Epithelial cell of esophagus (primary cell): Measurements from ENCODE around the gene CACNA1G.

Experiments
- DNase-seq: peaks from one replicate; pipeline ENCODE4 v3.0.0; 2010; ENCODE audit warnings: low read depth
- H3K4me3 ChIP-seq: 2 replicates; pipeline ENCODE4 v1.5.1; 2011; ENCODE audit warnings: mild to moderate bottlenecking, low read length, control low read depth
- TF ChIP-seq, protein P1 (sequence below): IDR thresholded peaks from 2 replicates; pipeline ENCODE4 v1.5.1; 2011; ENCODE audit warnings: low read depth, mild to moderate bottlenecking, low read length, control low read depth, inconsistent platforms; ENCODE audit not compliant: insufficient read depth; ENCODE audit errors: missing control alignments

CACNA1G gene

DNA sequence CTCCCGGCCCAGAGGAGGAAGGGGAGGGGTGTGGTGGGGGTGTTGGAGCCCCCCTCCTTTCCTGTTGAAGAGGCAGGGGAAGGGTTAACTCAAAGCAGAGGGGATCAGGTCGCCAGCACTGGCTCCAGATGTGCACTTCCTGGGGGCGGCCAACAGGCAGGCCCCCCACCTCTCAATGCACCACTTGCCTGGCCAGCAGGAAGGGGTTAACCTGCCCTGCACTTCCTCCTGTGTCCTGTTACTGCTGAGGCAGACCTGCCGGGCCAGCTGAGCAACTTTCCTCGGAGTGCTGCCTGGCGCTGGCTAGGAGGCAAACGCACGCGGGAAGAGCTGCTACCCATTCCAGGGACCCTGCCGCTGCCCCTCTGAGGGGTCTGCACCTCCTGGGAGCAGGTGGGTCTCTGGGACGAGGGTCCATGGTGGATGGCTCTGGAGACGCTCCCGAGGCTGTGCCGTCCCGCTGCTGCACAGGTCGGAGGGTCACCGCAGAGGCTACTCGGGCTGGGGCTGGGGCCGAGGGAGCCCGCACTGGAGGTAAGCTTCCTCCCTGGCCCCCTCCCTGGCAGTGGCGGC lies 28.0 kb upstream of the CACNA1G start, which contains the start of gene EPN3:
Gene EPN3 (plus strand): TSS at position 284 of the 573 bp plus-strand sequence. CDS start 3,822 bp downstream, outside the sequence.
- TF ChIP-seq, protein P1, sequence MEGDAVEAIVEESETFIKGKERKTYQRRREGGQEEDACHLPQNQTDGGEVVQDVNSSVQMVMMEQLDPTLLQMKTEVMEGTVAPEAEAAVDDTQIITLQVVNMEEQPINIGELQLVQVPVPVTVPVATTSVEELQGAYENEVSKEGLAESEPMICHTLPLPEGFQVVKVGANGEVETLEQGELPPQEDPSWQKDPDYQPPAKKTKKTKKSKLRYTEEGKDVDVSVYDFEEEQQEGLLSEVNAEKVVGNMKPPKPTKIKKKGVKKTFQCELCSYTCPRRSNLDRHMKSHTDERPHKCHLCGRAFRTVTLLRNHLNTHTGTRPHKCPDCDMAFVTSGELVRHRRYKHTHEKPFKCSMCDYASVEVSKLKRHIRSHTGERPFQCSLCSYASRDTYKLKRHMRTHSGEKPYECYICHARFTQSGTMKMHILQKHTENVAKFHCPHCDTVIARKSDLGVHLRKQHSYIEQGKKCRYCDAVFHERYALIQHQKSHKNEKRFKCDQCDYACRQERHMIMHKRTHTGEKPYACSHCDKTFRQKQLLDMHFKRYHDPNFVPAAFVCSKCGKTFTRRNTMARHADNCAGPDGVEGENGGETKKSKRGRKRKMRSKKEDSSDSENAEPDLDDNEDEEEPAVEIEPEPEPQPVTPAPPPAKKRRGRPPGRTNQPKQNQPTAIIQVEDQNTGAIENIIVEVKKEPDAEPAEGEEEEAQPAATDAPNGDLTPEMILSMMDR, result no peak
- peak; percentile 86 for DNase-seq
- H3K4me3 ChIP-seq, result peak within 1 kb of the TSS; percentile 77

DNA sequence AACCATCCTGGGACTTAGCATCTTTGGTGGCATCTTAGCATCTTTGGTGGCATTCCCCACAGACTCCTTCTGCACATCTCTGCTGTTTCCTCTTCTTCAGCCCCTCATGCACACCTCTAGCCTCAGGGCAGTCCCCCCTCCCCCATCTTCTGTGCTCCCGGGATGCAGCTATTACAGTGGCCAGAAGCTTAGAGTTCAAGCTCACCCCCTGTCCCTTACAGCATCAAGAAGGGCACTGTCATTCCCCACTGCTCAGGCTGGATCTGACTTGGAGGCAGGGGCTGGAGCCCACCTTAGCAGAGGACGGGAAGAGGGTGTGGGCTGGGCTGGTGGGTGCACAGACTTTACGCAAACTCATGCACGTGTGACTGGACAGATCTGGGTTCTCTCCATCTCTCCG lies 27.3 kb upstream of the CACNA1G start:
- TF ChIP-seq, protein P1, result no peak
- peak overlapping the region; percentile 77 for H3K4me3 ChIP-seq
- DNase-seq, result no peak

DNA sequence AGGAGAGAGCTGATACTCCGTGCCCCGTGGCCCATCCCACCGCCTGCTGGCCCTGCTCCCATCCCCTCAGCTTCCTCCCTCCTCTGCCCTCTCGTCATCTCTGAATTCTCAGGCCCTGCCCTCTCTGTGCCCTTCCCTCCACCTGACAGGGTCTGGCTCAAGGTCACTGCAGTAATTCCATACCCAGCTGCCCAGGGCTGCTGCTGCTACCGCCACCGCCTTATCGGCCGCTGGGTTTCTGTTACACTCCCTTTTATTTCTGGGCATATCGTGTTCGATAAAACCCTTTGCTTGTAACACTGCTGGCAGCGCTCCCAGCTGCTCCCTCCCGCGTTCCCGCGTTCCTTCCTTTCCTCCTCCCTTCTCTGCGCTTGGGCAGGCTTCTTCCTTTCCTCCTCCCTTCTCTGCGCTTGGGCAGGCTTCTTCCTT lies 26.8 kb upstream of the CACNA1G start:
- DNase-seq, result no peak
- peak overlapping the region; percentile 77 for H3K4me3 ChIP-seq
- TF ChIP-seq, protein P1, result no peak

DNA sequence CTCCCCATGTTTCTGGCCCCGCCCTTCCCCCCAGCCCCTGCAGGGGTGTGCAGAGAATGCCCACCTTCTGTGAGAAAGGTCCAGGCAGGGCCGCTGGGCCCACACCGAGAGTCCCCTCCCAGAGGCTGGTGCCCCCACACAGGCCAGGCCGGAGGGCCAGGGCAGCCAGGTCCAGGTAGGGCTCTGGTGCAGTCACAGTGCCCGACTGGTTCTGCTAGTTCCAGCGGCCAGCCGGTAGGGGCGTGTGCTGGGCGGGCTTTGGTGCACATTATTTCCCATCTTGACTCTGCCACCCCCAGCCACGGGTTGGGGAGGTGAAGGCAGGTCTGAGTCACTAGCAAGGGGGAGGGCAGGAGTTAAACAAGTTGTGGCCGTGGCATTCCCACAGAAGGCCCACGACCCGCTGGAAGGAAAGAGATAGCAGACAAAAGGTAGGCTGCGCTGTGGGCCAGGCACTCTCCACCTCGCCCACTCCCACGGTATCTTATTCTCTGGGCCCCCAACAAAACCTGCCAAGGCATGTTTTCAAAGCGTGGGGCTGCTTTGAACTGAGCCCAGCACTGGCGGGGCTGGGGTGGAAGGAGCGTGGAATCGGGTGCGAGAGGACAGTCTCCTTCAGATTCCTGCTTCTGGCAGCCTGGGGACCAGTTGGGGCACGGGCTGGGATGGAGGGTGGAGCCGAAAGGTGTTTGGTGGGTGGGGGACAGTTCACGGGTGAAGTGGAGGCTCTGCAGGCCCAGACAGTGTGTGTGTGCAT lies 26.1 kb upstream of the CACNA1G start:
- TF ChIP-seq, protein P1, result peak; percentile 68
- H3K4me3 ChIP-seq, result peak overlapping the region; percentile 77
- peak; percentile 87 for DNase-seq

DNA sequence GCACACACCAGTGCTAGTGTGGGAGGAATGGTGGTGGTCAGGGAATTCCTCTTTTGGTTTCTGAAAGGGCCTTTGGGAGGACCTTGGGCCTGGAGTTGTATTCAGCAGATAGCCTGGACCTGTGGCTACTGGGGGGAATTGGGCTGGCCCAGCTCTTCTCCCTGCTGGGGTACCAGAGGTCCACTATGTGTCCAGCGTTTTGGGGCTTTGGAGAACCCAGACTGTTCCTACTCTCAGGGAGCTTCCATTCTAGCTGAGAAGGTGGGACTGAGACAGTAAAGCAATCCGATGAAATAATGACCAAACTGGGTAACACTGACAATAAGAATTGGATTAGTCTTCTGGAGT lies 25.6 kb upstream of the CACNA1G start:
- H3K4me3 ChIP-seq, result peak overlapping the region; percentile 77
- TF ChIP-seq, protein P1, result no peak
- no peak for DNase-seq

DNA sequence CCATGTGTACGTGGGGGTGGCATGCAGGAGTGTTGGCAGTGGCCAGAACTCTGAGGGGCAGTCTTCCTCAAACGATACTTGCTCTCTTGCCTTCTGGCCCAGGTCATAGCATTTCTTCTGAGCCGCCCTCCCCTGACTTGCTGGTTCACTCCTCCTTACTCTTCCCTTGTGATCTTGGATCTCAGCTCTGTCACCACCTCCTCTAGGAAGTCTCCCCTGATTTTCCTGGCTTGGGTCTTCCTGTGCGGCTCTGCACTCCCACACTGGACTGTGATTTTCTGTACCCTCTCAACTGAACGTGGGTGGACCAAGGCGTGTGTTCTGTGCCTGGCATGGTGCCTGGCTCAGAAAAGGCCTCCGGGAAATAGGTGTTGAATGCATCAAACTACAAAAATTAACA lies 25.1 kb upstream of the CACNA1G start:
- DNase-seq, result no peak
- TF ChIP-seq, protein P1, result no peak
- H3K4me3 ChIP-seq, result peak overlapping the region; percentile 77
